Smooth muscle cell (in vitro differentiated cells): Measurements from ENCODE around the gene HES4. TPM values are rescaled to one million over a fixed set of nuclear protein-coding genes. Genes with fewer than 3 reads are reported as not detected.

ENCODE experiments used
- DNase-seq: peaks from one replicate; lab custom pipeline; 2025; ENCODE audit not compliant: unreplicated experiment; lab: John Stamatoyannopoulos, UW
- H2AFZ ChIP-seq: fragments of 200-600 bp; sonication (generic); 2 replicates; pipeline ENCODE4 v1.6.0; 2016; ENCODE audit warnings: antibody characterized with exemption, low read depth, mild to moderate bottlenecking
- H3F3A ChIP-seq: fragments of 200-600 bp; sonication (generic); 2 replicates; pipeline ENCODE4 v1.6.0; 2017; ENCODE audit warnings: antibody characterized with exemption, low read depth
- H3K27ac ChIP-seq: fragments of 200-600 bp; sonication (generic); 2 replicates; pipeline ENCODE4 v1.5.1; 2016; ENCODE audit warnings: low read depth, mild to moderate bottlenecking
- H3K27me3 ChIP-seq: fragments of 200-600 bp; sonication (generic); 2 replicates; pipeline ENCODE4 v1.6.1; 2016; ENCODE audit warnings: low read depth, mild to moderate bottlenecking
- H3K36me3 ChIP-seq: fragments of 200-600 bp; sonication (generic); 2 replicates; pipeline ENCODE4 v1.5.1; 2016; ENCODE audit warnings: low read depth
- H3K4me1 ChIP-seq: fragments of 200-600 bp; sonication (generic); 2 replicates; pipeline ENCODE4 v1.5.1; 2016; ENCODE audit warnings: low read depth
- H3K4me2 ChIP-seq: fragments of 200-600 bp; sonication (generic); 2 replicates; pipeline ENCODE4 v1.6.0; 2016; ENCODE audit warnings: mild to moderate bottlenecking
- H3K4me3 ChIP-seq: fragments of 200-600 bp; sonication (generic); 2 replicates; pipeline ENCODE4 v1.5.1; 2016; ENCODE audit warnings: mild to moderate bottlenecking
- H3K79me2 ChIP-seq: fragments of 200-600 bp; sonication (generic); 2 replicates; pipeline ENCODE4 v1.6.0; 2016; ENCODE audit warnings: low read depth, mild to moderate bottlenecking
- H3K9ac ChIP-seq: fragments of 200-600 bp; sonication (generic); 2 replicates; pipeline ENCODE4 v1.6.0; 2016; ENCODE audit warnings: low read depth
- H3K9me3 ChIP-seq: fragments of 200-600 bp; sonication (generic); replicated peaks from 2 replicates; pipeline ENCODE4 v1.5.1; 2016; ENCODE audit warnings: low read depth
- H4K20me1 ChIP-seq: fragments of 200-600 bp; sonication (generic); 2 replicates; pipeline ENCODE4 v1.6.0; 2016; ENCODE audit warnings: low read depth
- CTCF ChIP-seq: fragments of 200-600 bp; sonication (generic); IDR thresholded peaks from 2 replicates; pipeline ENCODE4 v1.5.1; 2017; ENCODE audit warnings: borderline replicate concordance, mild to moderate bottlenecking, antibody characterized with exemption; ENCODE audit not compliant: insufficient read depth, poor library complexity, severe bottlenecking
- WGBS: methylation state at CpG from one replicate; pipeline ENCODE4 v1.1.7; 2016; ENCODE audit warnings: low lambda C conversion rate; 5-methylcytosine and 5-hydroxymethylcytosine counted together
- polyA plus RNA-seq: library from polyadenylated mRNA; unstranded; fragments of >200 nt; fragmentation: Nextera tagmentation; extraction: Ambion mirVana; gene quantifications from 2 replicates; pipeline ENCODE4 v1.2.1, GENCODE V29; 2016
- total RNA-seq: library from RNA; depleted of rRNA; stranded (reverse); fragments of >200 nt; gene quantifications from 2 replicates; pipeline ENCODE4 v1.2.3, GENCODE V29; 2014

HES4 gene
- total and polyA plus RNA-seq, 2 experiments from 2014 or later = 57.0 to 72.0 TPM

DNA sequence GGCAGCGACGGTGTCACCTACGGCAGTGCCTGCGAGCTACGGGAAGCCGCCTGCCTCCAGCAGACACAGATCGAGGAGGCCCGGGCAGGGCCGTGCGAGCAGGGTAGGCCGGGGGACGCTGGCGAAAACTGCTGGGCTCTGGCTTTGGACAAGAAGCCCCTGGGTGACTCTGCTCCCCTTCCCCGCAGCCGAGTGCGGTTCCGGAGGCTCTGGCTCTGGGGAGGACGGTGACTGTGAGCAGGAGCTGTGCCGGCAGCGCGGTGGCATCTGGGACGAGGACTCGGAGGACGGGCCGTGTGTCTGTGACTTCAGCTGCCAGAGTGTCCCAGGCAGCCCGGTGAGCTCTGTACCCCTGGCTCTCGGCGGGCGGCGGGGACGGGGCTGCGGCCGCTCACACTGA, 44.0 kb upstream of the HES4 start:
- no peaks in the 10 kb centered on the region for H3K79me2 ChIP-seq

GRCh38 chr1:1043411-1043810, 43.5 kb upstream of the HES4 start:
- H3K27me3 ChIP-seq = peaks cover 8% of the 10 kb centered on the region
- no peaks in the 10 kb centered on the region for H3K9me3 ChIP-seq
- H2AFZ ChIP-seq = no peak overlapping the region
- no peak overlapping the region for H3K4me2 ChIP-seq
- no peak for TF ChIP-seq CTCF
- H3K9ac ChIP-seq = no peak overlapping the region
- no peak overlapping the region for H3K27ac ChIP-seq
- H4K20me1 ChIP-seq = peaks cover 42% of the 10 kb centered on the region
- no peak for DNase-seq
- H3K4me3 ChIP-seq = no peak overlapping the region
- peaks cover 10% of the 10 kb centered on the region for H3K4me1 ChIP-seq
- WGBS = 99% methylated on average over 26 of the region's 27 CpGs
- H3K79me2 ChIP-seq = no peaks in the 10 kb centered on the region
- no peaks in the 10 kb centered on the region for H3F3A ChIP-seq
- H3K36me3 ChIP-seq = no peaks in the 10 kb centered on the region

More for the DNA sequence above, 44.0 kb upstream of the HES4 start:
- H4K20me1 ChIP-seq = peaks cover 37% of the 10 kb centered on the region
- WGBS = 98% methylated on average over 32 of the region's 33 CpGs
- no peaks in the 10 kb centered on the region for H3K9me3 ChIP-seq
- H3K4me2 ChIP-seq = no peak overlapping the region
- TF ChIP-seq CTCF = no peak
- H3K4me1 ChIP-seq = peaks cover 10% of the 10 kb centered on the region
- no peaks in the 10 kb centered on the region for H3K36me3 ChIP-seq
- no peak overlapping the region for H3K4me3 ChIP-seq
- H3K27ac ChIP-seq = no peak overlapping the region
- no peaks in the 10 kb centered on the region for H3F3A ChIP-seq
- peaks cover 7% of the 10 kb centered on the region for H3K27me3 ChIP-seq
- H3K9ac ChIP-seq = no peak overlapping the region
- no peak for DNase-seq
- no peak overlapping the region for H2AFZ ChIP-seq

DNA sequence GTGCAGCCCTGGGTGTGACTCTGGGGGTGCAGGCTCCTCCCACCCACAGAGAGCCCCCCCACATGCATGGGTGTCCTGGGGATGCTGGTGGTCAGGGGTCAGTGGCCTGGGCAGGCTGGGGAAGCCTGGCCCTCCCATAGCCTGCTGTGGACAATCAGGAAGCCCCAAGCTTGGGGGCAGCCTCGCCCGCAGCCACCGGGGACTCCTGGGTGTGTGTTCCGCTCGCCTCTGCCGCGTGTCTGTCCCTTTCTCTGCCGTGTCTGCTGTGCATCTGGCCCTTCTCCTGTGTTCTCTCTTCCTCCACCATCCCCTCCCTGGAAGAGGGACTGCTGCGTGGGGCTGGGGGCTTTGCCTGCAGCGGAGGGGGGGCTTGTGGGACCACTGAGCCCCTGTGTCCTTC, 42.9 kb upstream of the HES4 start:
- H3F3A ChIP-seq = no peaks in the 10 kb centered on the region
- no peaks in the 10 kb centered on the region for H3K79me2 ChIP-seq
- H3K27me3 ChIP-seq = peaks cover 11% of the 10 kb centered on the region
- H3K27ac ChIP-seq = no peak overlapping the region
- no peaks in the 10 kb centered on the region for H3K9me3 ChIP-seq
- H3K9ac ChIP-seq = no peak overlapping the region
- no peak for DNase-seq
- no peak overlapping the region for H3K4me2 ChIP-seq
- no peaks in the 10 kb centered on the region for H3K36me3 ChIP-seq
- no peak overlapping the region for H3K4me3 ChIP-seq
- peaks cover 48% of the 10 kb centered on the region for H4K20me1 ChIP-seq
- H2AFZ ChIP-seq = no peak overlapping the region
- H3K4me1 ChIP-seq = peaks cover 10% of the 10 kb centered on the region
- 98% methylated on average over 10 of the region's 10 CpGs for WGBS
- TF ChIP-seq CTCF = no peak

GRCh38 chr1:1041873-1042272, 42.0 kb upstream of the HES4 start:
- Histone ChIP-seq H3K4me2 (no peak overlapping the region), H3K36me3 (no peaks in the 10 kb centered on the region), H3F3A (no peaks in the 10 kb centered on the region), H4K20me1 (peaks cover 58% of the 10 kb centered on the region), H2AFZ (no peak overlapping the region), H3K4me3 (no peak overlapping the region), H3K9me3 (no peaks in the 10 kb centered on the region), H3K27ac (no peak overlapping the region), H3K79me2 (no peaks in the 10 kb centered on the region), H3K9ac (no peak overlapping the region), H3K27me3 (peaks cover 11% of the 10 kb centered on the region), H3K4me1 (peaks cover 10% of the 10 kb centered on the region)
- no peak for DNase-seq
- no peak for TF ChIP-seq CTCF
- WGBS = 94% methylated on average over 25 of the region's 25 CpGs
